MM.1S (cell line): ENCODE data around the gene HEATR1.

Experiments
- DNase-seq: peaks from one replicate; pipeline ENCODE4 v3.0.0-alpha.2; 2015
- H2AFZ ChIP-seq: fragments of 300-600 bp; sonication (generic); 2 replicates; pipeline ENCODE4 v1.6.0; 2016; ENCODE audit warnings: antibody characterized with exemption, low read length
- H3F3A ChIP-seq: fragments of 300-600 bp; sonication (generic); 2 replicates; pipeline ENCODE4 v1.6.1; 2016; ENCODE audit warnings: mild to moderate bottlenecking, antibody characterized with exemption, low read length, moderate library complexity, mixed read lengths; ENCODE audit not compliant: insufficient read depth
- H3K27ac ChIP-seq: fragments of 300-600 bp; sonication (generic); 2 replicates; pipeline ENCODE4 v1.5.1; 2016; ENCODE audit warnings: mild to moderate bottlenecking, low read length
- H3K27me3 ChIP-seq: fragments of 300-600 bp; sonication (generic); replicated peaks from 2 replicates; pipeline ENCODE4 v1.6.0; 2016; ENCODE audit warnings: low read length; ENCODE audit not compliant: insufficient read depth
- H3K36me3 ChIP-seq: fragments of 300-600 bp; sonication (generic); replicated peaks from 2 replicates; pipeline ENCODE4 v1.6.1; 2016; ENCODE audit warnings: mild to moderate bottlenecking, low read length, mixed read lengths; ENCODE audit not compliant: insufficient read depth
- H3K4me1 ChIP-seq: fragments of 300-600 bp; sonication (generic); 2 replicates; pipeline ENCODE4 v1.6.1; 2016; ENCODE audit warnings: low read length, mixed read lengths
- H3K4me2 ChIP-seq: fragments of 300-600 bp; sonication (generic); 2 replicates; pipeline ENCODE4 v1.6.0; 2016; ENCODE audit warnings: low read depth, low read length
- H3K4me3 ChIP-seq: fragments of 300-600 bp; sonication (generic); 2 replicates; pipeline ENCODE4 v1.5.1; 2016; ENCODE audit warnings: low read length, mixed read lengths
- H3K79me2 ChIP-seq: fragments of 300-600 bp; sonication (generic); 2 replicates; pipeline ENCODE4 v1.6.1; 2016; ENCODE audit warnings: mixed run types, low read length, mixed read lengths
- H3K9ac ChIP-seq: fragments of 300-600 bp; sonication (generic); 2 replicates; pipeline ENCODE4 v1.6.1; 2016; ENCODE audit warnings: low read length, mixed read lengths
- H3K9me2 ChIP-seq: fragments of 300-600 bp; sonication (generic); replicated peaks from 2 replicates; pipeline ENCODE4 v1.6.1; 2016; ENCODE audit warnings: mild to moderate bottlenecking, low read length, mixed read lengths; ENCODE audit not compliant: insufficient read depth
- H3K9me3 ChIP-seq: fragments of 300-600 bp; sonication (generic); replicated peaks from 2 replicates; pipeline ENCODE4 v1.6.1; 2016; ENCODE audit warnings: mild to moderate bottlenecking, low read length, mixed read lengths; ENCODE audit not compliant: insufficient read depth
- H4K20me1 ChIP-seq: fragments of 300-600 bp; sonication (generic); 2 replicates; pipeline ENCODE4 v1.6.1; 2016; ENCODE audit warnings: mild to moderate bottlenecking, low read length, moderate library complexity, mixed read lengths; ENCODE audit not compliant: insufficient read depth
- EZH2 ChIP-seq: fragments of 300-600 bp; sonication (generic); optimal IDR thresholded peaks from 2 replicates; pipeline ENCODE3; 2017; ENCODE audit warnings: low read depth, mild to moderate bottlenecking, antibody characterized with exemption, low read length, mixed read lengths
- EZH2phosphoT487 ChIP-seq: fragments of 300-600 bp; sonication (generic); IDR thresholded peaks from 2 replicates; pipeline ENCODE4 v1.6.1; 2018; ENCODE audit warnings: antibody characterized with exemption, low read length
- TF ChIP-seq, protein P1 (sequence below): fragments of 300-600 bp; sonication (generic); IDR thresholded peaks from 2 replicates; pipeline ENCODE4 v1.5.1; 2016; ENCODE audit warnings: antibody characterized with exemption, low read length, mixed read lengths

Gene HEATR1

DNA sequence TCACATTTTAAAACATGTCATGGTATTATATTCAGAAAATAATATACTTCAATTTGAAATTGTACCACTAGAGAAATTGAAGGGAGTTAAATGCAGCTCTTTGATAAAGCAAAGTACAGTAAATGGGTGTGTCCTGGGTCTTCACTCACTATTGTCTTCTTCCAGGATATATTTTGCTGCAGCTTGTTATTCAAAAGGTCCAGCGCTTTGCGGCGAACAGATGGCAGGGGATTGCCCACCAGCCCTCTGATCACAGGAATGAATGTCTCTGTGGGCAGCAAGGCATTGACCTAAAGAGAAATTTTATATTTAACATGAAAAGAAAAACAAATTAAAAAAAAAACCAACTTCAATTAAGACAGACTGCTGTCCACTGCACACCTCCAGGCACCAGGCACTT, 45.5 kb downstream of the HEATR1 start:
- Histone ChIP-seq H3K79me2 (no peaks in the 10 kb centered on the region), H3K4me3 (no peak overlapping the region), H3K27ac (no peak overlapping the region), H3K9me2 (no peaks in the 10 kb centered on the region), H3K4me2 (no peak overlapping the region), H3K36me3 (peaks cover 9% of the 10 kb centered on the region), H3F3A (no peaks in the 10 kb centered on the region), H2AFZ (no peak overlapping the region), H3K9me3 (no peaks in the 10 kb centered on the region), H3K4me1 (no peaks in the 10 kb centered on the region), H3K27me3 (no peaks in the 10 kb centered on the region), H3K9ac (no peak overlapping the region), H4K20me1 (no peaks in the 10 kb centered on the region)
- TF ChIP-seq, protein P1, sequence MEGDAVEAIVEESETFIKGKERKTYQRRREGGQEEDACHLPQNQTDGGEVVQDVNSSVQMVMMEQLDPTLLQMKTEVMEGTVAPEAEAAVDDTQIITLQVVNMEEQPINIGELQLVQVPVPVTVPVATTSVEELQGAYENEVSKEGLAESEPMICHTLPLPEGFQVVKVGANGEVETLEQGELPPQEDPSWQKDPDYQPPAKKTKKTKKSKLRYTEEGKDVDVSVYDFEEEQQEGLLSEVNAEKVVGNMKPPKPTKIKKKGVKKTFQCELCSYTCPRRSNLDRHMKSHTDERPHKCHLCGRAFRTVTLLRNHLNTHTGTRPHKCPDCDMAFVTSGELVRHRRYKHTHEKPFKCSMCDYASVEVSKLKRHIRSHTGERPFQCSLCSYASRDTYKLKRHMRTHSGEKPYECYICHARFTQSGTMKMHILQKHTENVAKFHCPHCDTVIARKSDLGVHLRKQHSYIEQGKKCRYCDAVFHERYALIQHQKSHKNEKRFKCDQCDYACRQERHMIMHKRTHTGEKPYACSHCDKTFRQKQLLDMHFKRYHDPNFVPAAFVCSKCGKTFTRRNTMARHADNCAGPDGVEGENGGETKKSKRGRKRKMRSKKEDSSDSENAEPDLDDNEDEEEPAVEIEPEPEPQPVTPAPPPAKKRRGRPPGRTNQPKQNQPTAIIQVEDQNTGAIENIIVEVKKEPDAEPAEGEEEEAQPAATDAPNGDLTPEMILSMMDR = no peak
- TF ChIP-seq EZH2 (no peak), EZH2phosphoT487 (no peak)
- no peak for DNase-seq

DNA sequence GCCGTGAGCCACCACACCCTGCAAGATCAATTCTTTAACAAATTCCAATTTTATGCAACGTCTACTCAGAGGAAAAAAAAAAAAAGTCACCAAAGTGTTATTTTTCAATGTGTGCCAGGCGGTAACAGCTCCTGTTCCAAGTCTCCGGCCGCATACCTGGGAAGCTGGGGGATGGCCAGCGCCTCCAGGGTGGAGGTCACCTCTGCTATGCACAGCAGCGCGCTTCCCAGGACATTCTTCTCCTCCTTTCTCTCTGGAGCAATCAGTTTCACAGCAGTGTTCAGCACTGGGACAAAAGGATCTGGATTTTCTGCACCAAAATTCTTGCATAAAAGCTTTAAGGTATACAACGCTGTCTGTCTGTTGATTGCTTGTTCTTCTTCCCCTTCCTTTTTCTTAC, 46.2 kb downstream of the HEATR1 start:
- H3F3A ChIP-seq = no peaks in the 10 kb centered on the region
- H3K4me1 ChIP-seq = no peaks in the 10 kb centered on the region
- H3K9me3 ChIP-seq = no peaks in the 10 kb centered on the region
- no peak overlapping the region for H3K4me3 ChIP-seq
- H3K27ac ChIP-seq = no peak overlapping the region
- H3K27me3 ChIP-seq = no peaks in the 10 kb centered on the region
- H4K20me1 ChIP-seq = no peaks in the 10 kb centered on the region
- H2AFZ ChIP-seq = no peak overlapping the region
- no peak overlapping the region for H3K9ac ChIP-seq
- peaks cover 14% of the 10 kb centered on the region for H3K36me3 ChIP-seq
- no peaks in the 10 kb centered on the region for H3K79me2 ChIP-seq
- H3K9me2 ChIP-seq = no peaks in the 10 kb centered on the region
- H3K4me2 ChIP-seq = no peak overlapping the region
- no peak for TF ChIP-seq EZH2
- TF ChIP-seq, protein P1 = no peak
- no peak for TF ChIP-seq EZH2phosphoT487
- no peak for DNase-seq

DNA sequence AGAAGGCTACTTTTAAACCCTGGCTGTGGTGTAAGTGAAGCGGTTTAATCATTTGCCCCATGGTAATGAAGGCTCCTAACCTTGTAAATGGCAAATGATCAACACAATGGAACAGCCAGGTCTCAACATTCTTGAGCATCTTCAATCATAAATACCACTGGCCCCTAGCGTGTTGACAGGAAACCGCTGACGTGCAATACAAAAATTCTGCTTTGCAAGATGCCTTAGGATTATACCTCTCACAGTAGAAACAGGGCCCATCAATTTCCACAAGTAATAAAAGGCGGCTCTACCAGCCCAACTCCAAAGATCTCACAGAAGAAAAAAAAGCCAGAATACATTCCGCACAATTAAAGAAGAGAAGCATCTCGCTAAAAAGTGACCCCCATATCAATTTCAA, 47.7 kb downstream of the HEATR1 start:
- Histone ChIP-seq H4K20me1 (no peaks in the 10 kb centered on the region), H3K79me2 (no peaks in the 10 kb centered on the region), H3K4me3 (no peak overlapping the region), H3K4me1 (no peaks in the 10 kb centered on the region), H3K4me2 (no peak overlapping the region), H3F3A (no peaks in the 10 kb centered on the region), H3K36me3 (peaks cover 19% of the 10 kb centered on the region), H3K27ac (no peak overlapping the region), H3K9me2 (no peaks in the 10 kb centered on the region), H3K9ac (no peak overlapping the region), H3K9me3 (no peaks in the 10 kb centered on the region), H2AFZ (no peak overlapping the region), H3K27me3 (no peaks in the 10 kb centered on the region)
- TF ChIP-seq EZH2phosphoT487 = no peak
- TF ChIP-seq, protein P1 = no peak
- no peak for TF ChIP-seq EZH2
- no peak for DNase-seq
